ENCODE results near the gene BOC.

Gene BOC

GRCh38 chr3:113253702-113254101 is 42.3 kb downstream of the BOC start:
- DNase-seq: no peak

GRCh38 chr3:113254171-113254947 is 43.0 kb downstream of the BOC start:
- DNase-seq: no peak

GRCh38 chr3:113255100-113255853 is 43.9 kb downstream of the BOC start:
- no peak for DNase-seq

- no peak for DNase-seq
These were observed 44.7 kb downstream of the BOC start for GRCh38 chr3:113255854-113256615.

- DNase-seq: no peak
These were observed 47.0 kb downstream of the BOC start for GRCh38 chr3:113258361-113258760.

- no peak for DNase-seq
These were observed 47.8 kb downstream of the BOC start for GRCh38 chr3:113259196-113259595.

GRCh38 chr3:113261063-113261625 is 49.8 kb downstream of the BOC start:
- no peak for DNase-seq

- DNase-seq: no peak
These were observed 50.4 kb downstream of the BOC start for GRCh38 chr3:113261626-113262303.

GRCh38 chr3:113262304-113262665 is 50.9 kb downstream of the BOC start:
- DNase-seq: no peak

GRCh38 chr3:113263020-113263419 is 51.7 kb downstream of the BOC start:
- no peak for DNase-seq

GRCh38 chr3:113263778-113264177 is 52.4 kb downstream of the BOC start:
- DNase-seq: no peak

GRCh38 chr3:113264283-113265131 is 53.1 kb downstream of the BOC start:
- DNase-seq: no peak

- DNase-seq: no peak
These were observed 53.9 kb downstream of the BOC start for GRCh38 chr3:113265231-113265630.

GRCh38 chr3:113266738-113267137 is 55.4 kb downstream of the BOC start:
- no peak for DNase-seq

GRCh38 chr3:113268311-113268710 is 57.0 kb downstream of the BOC start:
- no peak for DNase-seq

GRCh38 chr3:113268942-113269341 is 57.6 kb downstream of the BOC start:
- DNase-seq: no peak

- no peak for DNase-seq
These were observed 58.3 kb downstream of the BOC start for GRCh38 chr3:113269661-113270060.

- DNase-seq: no peak
These were observed 58.7 kb downstream of the BOC start for GRCh38 chr3:113270068-113270467.

- no peak for DNase-seq
These were observed 59.4 kb downstream of the BOC start for GRCh38 chr3:113270786-113271185.

- DNase-seq: no peak
These were observed 59.8 kb downstream of the BOC start for GRCh38 chr3:113271189-113271588.

GRCh38 chr3:113271594-113272384 is 60.4 kb downstream of the BOC start:
- no peak for DNase-seq

Data from cortex of kidney (tissue), 1 donor.